IPS DF 6.9 (cell line): ENCODE measurements around the gene METTL13.

Source experiments
- DNase-seq: peaks from one replicate; pipeline ENCODE4 v3.0.0-alpha.2; 2013; ENCODE audit warnings: low read depth, low spot score
- H3K27ac ChIP-seq: one replicate; pipeline ENCODE4 v1.5.1; 2013; ENCODE audit warnings: low read length, control low read depth
- H3K27me3 ChIP-seq: 2 replicates; pipeline ENCODE4 v1.6.1; 2013; ENCODE audit warnings: mild to moderate bottlenecking, low read length; ENCODE audit not compliant: control insufficient read depth, insufficient read depth
- H3K36me3 ChIP-seq: 2 replicates; pipeline ENCODE4 v1.6.1; 2013; ENCODE audit warnings: low read length; ENCODE audit not compliant: control insufficient read depth, insufficient read depth
- H3K4me1 ChIP-seq: 2 replicates; pipeline ENCODE4 v1.6.1; 2013; ENCODE audit warnings: low read length; ENCODE audit not compliant: control insufficient read depth, insufficient read depth
- H3K4me3 ChIP-seq: 2 replicates; pipeline ENCODE4 v1.5.1; 2013; ENCODE audit warnings: mild to moderate bottlenecking, low read length
- H3K9me3 ChIP-seq: 2 replicates; pipeline ENCODE4 v1.6.1; 2013; ENCODE audit warnings: low read length, inconsistent platforms; ENCODE audit not compliant: control insufficient read depth, insufficient read depth
- WGBS: extraction: QIAGEN DNeasy Blood & Tissue Kit; methylation state at CpG from one replicate; pipeline ENCODE4 v1.1.7; 2013; ENCODE audit warnings: mixed read lengths, missing lambda C conversion rate; ENCODE audit not compliant: insufficient read length, insufficient coverage; 5-methylcytosine and 5-hydroxymethylcytosine counted together

METTL13 gene

DNA sequence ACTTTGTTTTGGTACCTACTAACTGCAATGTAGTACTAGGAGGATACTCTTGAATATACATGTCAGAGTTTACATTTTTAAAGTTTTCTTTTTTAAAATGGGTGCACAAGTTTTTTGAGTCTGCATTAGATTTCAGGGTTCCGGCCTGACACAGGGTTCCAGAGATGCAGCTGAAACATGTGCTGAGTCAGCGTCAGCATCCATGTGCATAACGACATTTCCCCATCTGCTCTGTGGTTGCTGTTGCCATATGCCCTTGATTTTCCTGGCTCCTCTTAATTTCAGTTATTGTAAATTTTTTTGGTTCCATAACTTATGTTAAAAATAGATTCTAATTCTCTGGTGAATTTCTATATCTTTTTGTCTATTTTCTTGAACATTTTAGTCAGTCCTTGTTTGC is 12.3 kb upstream of the METTL13 start:
- no peak overlapping the region for H3K27ac ChIP-seq
- no peak for DNase-seq
- no peaks in the 10 kb centered on the region for H3K9me3 ChIP-seq
- no peaks in the 10 kb centered on the region for H3K4me1 ChIP-seq
- no CpG with 5 or more reads among the region's 3 CpGs for WGBS
- H3K4me3 ChIP-seq, result no peak overlapping the region
- H3K36me3 ChIP-seq, result no peaks in the 10 kb centered on the region
- H3K27me3 ChIP-seq, result no peaks in the 10 kb centered on the region

DNA sequence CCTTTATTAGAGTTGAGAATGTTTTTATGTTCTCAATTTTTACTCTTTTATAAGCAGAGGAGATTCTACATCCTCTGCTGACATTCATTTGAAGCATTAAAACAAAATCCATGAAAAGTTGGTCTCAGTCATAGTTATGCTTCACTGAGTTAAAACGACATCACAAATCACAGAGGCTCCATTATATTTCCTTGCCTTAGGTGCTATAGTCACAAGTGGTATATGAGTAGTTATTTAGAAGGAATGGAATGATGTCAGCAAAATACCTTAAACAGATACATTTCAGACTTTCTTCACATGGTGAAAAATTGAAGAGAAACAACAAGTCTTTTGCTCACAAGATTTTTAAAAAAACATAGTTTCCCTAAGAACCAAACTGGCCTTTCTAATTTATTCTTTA is 11.7 kb upstream of the METTL13 start:
- no peaks in the 10 kb centered on the region for H3K4me1 ChIP-seq

DNA sequence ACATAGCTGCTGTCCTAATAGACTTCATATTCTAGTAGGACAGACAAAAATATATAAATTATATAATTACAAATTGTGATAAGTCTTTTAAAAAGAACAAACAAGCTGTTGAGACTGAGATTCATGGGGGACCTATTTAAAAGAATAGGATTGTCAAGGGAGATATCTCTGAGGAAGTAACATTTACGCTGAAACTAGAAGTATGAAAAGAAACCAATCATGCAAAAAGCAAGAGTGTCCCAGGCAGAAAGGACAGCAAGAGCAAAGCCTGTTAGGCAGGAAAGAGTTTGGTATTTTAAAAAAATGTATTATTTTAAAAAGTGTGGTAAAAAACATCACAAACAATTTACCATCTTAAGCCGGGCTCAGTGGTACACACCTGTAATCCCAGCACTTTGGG is 9.1 kb upstream of the METTL13 start:
- H3K27ac ChIP-seq, result no peak overlapping the region
- no peak overlapping the region for H3K4me3 ChIP-seq
- no peaks in the 10 kb centered on the region for H3K36me3 ChIP-seq
- no peak for DNase-seq
- H3K27me3 ChIP-seq, result no peaks in the 10 kb centered on the region
- H3K9me3 ChIP-seq, result no peaks in the 10 kb centered on the region
- WGBS, result no CpG with 5 or more reads among the region's 2 CpGs
- no peaks in the 10 kb centered on the region for H3K4me1 ChIP-seq

More for the DNA sequence above, 11.7 kb upstream of the METTL13 start:
- H3K4me3 ChIP-seq, result no peak overlapping the region
- DNase-seq, result no peak
- no peaks in the 10 kb centered on the region for H3K36me3 ChIP-seq
- WGBS, result no CpG with 5 or more reads among the region's 1 CpG
- no peaks in the 10 kb centered on the region for H3K9me3 ChIP-seq
- H3K27me3 ChIP-seq, result no peaks in the 10 kb centered on the region
- H3K27ac ChIP-seq, result no peak overlapping the region

DNA sequence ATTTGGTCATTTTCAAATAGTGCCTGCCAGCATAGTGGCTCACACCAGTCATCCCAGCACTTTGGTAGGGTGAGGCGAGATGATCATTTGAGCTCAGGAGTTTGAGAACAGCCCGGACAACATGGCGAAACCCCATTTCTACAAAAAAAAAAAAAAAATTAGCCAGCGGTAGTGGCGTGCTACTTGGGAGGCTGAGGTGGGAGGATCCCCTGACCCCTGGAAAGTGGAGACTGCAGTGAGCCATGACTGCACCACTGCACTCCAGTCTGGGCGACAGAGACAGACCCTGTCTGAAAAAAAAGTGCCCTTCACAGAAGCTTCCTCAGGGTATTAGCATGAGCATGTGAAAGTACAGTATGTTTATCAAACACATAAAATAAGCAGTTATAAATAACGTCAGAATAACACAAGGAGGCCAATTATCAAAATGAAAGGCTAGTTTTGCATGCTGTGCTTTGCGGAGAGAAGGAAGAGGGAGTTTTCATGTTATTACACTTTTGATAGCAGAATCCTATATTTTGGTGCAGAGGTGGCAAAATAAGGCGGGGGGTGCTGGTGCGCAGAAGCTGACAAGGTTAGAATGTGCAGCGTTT is 781 bp upstream of the METTL13 start:
- Histone ChIP-seq H3K36me3 (peaks cover 12% of the 10 kb centered on the region), H3K4me3 (peak overlapping the region; percentile 32; the same call in 1 of the 2 replicates), H3K9me3 (no peaks in the 10 kb centered on the region), H3K27ac (no peak overlapping the region), H3K27me3 (no peaks in the 10 kb centered on the region), H3K4me1 (no peaks in the 10 kb centered on the region; the same call in 1 of the 2 replicates)
- DNase-seq, result no peak
- WGBS, result no CpG with 5 or more reads among the region's 11 CpGs

DNA sequence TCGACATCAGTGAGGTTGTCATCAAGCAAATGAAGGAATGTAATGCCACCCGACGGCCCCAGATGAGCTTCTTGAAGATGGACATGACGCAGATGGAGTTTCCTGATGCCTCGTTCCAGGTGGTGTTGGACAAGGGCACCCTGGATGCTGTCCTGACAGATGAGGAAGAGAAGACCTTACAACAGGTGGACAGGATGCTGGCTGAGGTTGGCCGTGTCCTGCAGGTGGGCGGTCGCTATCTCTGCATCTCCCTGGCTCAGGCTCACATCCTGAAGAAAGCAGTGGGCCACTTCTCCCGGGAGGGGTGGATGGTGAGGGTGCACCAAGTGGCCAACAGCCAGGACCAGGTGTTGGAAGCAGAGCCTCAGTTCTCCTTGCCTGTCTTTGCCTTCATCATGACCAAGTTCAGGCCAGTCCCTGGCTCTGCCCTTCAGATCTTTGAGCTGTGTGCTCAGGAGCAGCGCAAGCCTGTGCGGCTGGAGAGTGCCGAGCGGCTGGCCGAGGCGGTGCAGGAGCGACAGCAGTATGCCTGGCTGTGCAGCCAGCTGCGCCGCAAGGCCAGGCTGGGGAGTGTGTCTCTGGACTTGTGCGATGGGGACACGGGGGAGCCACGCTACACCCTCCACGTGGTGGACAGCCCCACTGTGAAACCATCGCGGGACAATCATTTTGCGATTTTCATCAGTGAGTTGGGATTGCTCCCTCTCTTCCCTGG is 2.5 kb downstream of the METTL13 start:
- no CpG with 5 or more reads among the region's 25 CpGs for WGBS
- no peak overlapping the region for H3K4me3 ChIP-seq
- no peak overlapping the region for H3K27ac ChIP-seq
- H3K27me3 ChIP-seq, result no peaks in the 10 kb centered on the region
- DNase-seq, result no peak
- H3K9me3 ChIP-seq, result no peaks in the 10 kb centered on the region
- peaks cover 31% of the 10 kb centered on the region for H3K36me3 ChIP-seq
- H3K4me1 ChIP-seq, result no peaks in the 10 kb centered on the region; the same call in 1 of the 2 replicates

DNA sequence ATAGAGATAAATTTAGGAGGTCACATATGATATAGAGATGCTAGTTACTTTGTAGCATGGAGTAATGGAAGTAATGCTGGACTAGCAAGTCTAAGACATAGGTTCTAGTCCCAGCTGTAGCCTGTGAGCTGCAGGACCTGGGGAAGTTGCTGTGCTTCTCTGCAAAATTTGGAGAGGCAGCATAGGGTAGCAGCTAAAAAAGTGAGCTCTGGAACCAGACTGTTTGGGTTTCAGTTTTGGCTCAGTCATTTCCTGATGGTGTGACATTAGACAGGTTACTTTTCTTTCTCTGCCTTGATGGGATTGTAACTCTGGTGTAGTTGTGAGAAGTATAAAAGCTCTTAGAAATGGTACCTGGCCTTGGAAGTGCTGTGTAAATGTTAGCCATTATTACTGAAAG is 3.3 kb downstream of the METTL13 start:
- no peak overlapping the region for H3K27ac ChIP-seq
- no peak for DNase-seq
- H3K4me1 ChIP-seq, result no peaks in the 10 kb centered on the region; the same call in 1 of the 2 replicates
- no peaks in the 10 kb centered on the region for H3K27me3 ChIP-seq
- H3K36me3 ChIP-seq, result peaks cover 32% of the 10 kb centered on the region
- H3K9me3 ChIP-seq, result no peaks in the 10 kb centered on the region
- no peak overlapping the region for H3K4me3 ChIP-seq

DNA sequence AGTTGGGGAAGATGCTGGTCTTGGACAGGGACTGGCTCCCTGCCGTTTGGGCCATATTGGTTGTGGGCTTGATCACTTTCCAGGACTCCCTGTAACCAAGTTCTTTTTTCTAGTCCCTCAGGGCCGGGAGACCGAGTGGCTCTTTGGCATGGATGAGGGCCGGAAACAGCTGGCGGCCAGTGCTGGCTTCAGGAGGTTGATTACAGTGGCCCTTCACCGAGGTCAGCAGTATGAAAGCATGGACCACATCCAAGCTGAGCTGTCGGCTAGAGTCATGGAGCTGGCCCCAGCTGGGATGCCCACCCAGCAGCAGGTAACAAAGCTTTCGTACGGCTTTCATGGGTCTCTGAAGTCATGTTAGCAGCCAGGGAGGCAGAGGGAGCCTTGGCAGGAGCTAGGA is 4.3 kb downstream of the METTL13 start:
- no peak overlapping the region for H3K4me3 ChIP-seq
- no peaks in the 10 kb centered on the region; the same call in 1 of the 2 replicates for H3K4me1 ChIP-seq
- peaks cover 35% of the 10 kb centered on the region for H3K36me3 ChIP-seq
- H3K9me3 ChIP-seq, result no peaks in the 10 kb centered on the region
- no peaks in the 10 kb centered on the region for H3K27me3 ChIP-seq
- DNase-seq, result no peak
- H3K27ac ChIP-seq, result no peak overlapping the region
- WGBS, result no CpG with 5 or more reads among the region's 9 CpGs

DNA sequence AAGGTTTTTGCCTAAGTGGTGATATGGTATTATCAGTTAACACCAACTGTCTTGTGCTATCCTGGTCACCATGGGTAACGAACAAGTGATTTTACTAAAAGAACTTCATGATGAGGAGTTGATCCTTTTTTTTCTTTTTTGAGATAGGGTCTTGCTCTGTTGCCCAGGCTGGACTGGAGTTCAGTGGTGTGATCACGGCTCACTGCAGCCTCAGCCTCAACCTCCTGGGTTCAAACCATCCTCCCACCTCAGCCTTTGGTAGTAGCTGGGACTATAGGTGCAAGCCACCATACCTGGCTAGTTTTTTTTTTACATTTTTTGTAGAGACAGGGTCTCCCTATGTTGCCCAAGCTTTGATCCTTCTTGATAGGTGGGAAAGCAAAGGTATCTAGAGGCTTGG is 5.1 kb downstream of the METTL13 start:
- Histone ChIP-seq H3K9me3 (no peaks in the 10 kb centered on the region), H3K4me3 (no peak overlapping the region), H3K4me1 (no peaks in the 10 kb centered on the region; the same call in 1 of the 2 replicates), H3K27ac (no peak overlapping the region), H3K27me3 (no peaks in the 10 kb centered on the region), H3K36me3 (peaks cover 35% of the 10 kb centered on the region)
- no CpG with 5 or more reads among the region's 2 CpGs for WGBS
- DNase-seq, result no peak

DNA sequence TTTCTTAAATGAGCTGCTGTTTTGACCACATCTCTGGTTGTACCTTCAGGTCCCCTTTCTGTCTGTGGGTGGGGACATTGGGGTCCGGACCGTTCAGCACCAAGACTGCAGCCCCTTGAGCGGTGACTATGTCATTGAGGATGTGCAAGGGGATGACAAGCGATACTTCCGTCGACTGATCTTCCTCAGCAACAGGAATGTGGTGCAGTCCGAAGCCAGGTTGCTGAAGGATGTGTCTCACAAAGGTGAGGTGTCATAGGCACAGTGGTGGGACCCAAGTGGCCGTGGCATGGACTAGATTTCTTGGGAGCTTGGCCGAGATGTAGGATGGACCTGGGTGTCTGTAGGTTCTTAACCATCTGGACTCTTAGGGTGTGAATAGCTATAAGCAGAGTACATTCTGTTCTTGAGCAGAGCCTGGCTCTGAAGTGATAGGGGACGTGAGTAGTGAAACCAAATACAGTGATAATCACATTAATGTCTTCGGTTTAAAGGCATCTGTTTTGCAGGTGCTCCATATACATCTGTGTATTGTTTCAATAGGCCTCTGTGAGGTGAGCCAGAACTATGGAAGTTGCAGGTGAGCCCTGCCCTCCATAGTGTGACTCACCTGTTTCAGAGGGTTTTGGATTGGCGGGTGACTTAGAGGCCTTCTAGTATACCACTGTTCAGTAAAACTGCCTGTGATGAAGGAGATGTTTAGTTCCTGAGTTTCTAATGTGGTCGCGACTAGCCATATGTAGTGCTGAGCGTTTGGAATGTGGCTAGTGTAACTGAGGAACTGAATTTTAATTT is 6.4 kb downstream of the METTL13 start:
- WGBS, result no CpG with 5 or more reads among the region's 15 CpGs
- Histone ChIP-seq H3K9me3 (no peaks in the 10 kb centered on the region), H3K27ac (no peak overlapping the region), H3K4me1 (no peaks in the 10 kb centered on the region), H3K36me3 (peaks cover 42% of the 10 kb centered on the region), H3K4me3 (no peak overlapping the region), H3K27me3 (no peaks in the 10 kb centered on the region)
- DNase-seq, result no peak

DNA sequence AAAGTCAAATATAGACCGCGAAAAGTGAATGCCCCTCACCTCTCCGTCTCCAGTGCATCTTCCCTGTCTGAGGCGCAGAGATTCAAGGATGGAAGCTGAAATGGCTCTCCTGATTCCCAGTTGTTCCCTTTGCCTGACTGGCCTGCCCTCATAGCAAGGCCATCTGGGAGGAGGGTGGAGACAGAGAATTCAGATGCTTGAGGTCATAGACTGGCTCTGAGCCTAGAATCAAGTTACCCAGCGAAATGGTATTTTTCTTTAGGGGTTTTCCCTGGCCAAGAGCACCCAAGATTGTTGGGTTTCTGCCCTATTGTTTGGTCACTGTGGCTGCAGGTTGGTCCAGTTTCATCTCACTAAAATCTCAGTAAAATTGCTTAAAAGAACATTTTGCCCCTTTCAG is 7.2 kb downstream of the METTL13 start:
- no peak for DNase-seq
- Histone ChIP-seq H3K27ac (no peak overlapping the region), H3K4me3 (no peak overlapping the region), H3K36me3 (peaks cover 44% of the 10 kb centered on the region), H3K9me3 (no peaks in the 10 kb centered on the region), H3K4me1 (no peaks in the 10 kb centered on the region), H3K27me3 (no peaks in the 10 kb centered on the region)
- no CpG with 5 or more reads among the region's 5 CpGs for WGBS
